ENCODE measurements around the gene ROCK2. TPM values are rescaled to one million over a fixed set of nuclear protein-coding genes. Genes with fewer than 3 reads are reported as not detected.

The ROCK2 gene
- total and polyA plus RNA-seq, 2 of the 8 experiments (the other 6 are each of a cell fraction or from before 2014, with no cell fraction given): 2.7 to 29.0 TPM

GRCh38 chr2:11375689-11376027 is 31.2 kb upstream of the ROCK2 start (continued):
- TF ChIP-seq POU5F1 (IDR thresholded peaks at IDR 0.05; ENCODE audit: low read depth, low read length): no peak
- TF ChIP-seq SP4 (IDR thresholded peaks at IDR 0.05; ENCODE audit: low read length): no peak
- no peak for TF ChIP-seq CHD1 (IDR thresholded peaks at IDR 0.05; ENCODE audit: low read depth, low read length)
- no peak for TF ChIP-seq PHF8 (conservative IDR thresholded peaks at IDR 0.05; ENCODE audit: low read depth, low read length)
- no peak for TF ChIP-seq KDM4A (IDR thresholded peaks at IDR 0.05; ENCODE audit: low read depth, low read length, severe bottlenecking)
- TF ChIP-seq RBBP5 (IDR thresholded peaks at IDR 0.05; ENCODE audit: borderline replicate concordance, low read depth, low read length): no peak
- TF ChIP-seq TAF1 (IDR thresholded peaks at IDR 0.05; ENCODE audit: low read depth, low read length): no peak

Data from H1 (cell line).